ENCODE measurements around the gene HCAR2. TPM values are rescaled to one million over a fixed set of nuclear protein-coding genes. Genes with fewer than 3 reads are reported as not detected.
"Not testable (repeated sequence)": the region's sequence is repeated elsewhere in the genome, so short reads cannot be mapped to it uniquely, and the experiment has no call there.

Gene HCAR2
- polyA plus RNA-seq, result 10 to 100 TPM in 1 of 3 donors, 1 to 10 TPM in 2; 2.1 to 68.5 (median 7.1) TPM

DNA sequence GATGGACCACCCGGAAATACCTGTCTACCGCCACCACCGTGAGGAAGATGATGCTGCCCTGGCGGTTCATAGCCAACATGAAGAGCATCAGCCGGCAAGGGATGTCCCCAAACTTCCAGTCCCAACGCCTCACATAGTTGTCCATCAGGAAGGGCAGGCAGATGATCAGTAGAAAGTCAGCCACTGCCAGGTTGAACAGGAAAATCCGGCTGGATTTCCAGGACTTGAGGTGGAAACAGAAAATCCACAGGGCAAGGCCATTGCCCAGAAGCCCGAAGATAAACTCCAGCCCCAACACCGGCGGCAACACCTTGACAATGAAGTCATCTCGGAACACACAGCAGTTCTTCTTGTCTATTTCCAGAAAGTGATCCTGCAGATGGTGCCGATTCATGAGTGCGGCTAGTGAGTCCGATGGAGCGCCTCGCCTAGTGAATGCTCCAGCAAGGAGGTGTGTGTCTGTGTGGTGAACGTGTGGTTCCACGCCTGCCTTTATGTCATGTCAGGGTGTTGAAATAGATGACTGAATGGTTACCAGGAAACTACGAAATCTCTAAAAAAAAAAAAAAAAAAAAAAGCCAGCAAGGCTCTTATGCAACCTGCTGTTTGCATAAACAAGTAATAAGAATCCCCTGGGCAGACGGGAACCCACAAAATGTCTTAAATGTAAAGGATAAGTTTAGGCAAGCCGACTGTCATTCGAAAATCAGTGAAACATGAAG lies at the start of gene HCAR2:
TSS of gene HCAR2 (minus strand) at position 468 of the 722 bp plus-strand sequence. CDS start at position 394, 74 bp downstream.
- not testable (repeated sequence) for H3K27ac ChIP-seq (ENCODE audit: low read depth, low read length)
- WGBS, 3 donors, result 73 to 80% (median 77%) methylated on average over 22 of the region's 22 CpGs

GRCh38 chr12:122752464-122753318 lies 49.5 kb upstream of the HCAR2 start, which contains the start of gene DENR:
Gene DENR, plus strand, starts transcription at chr12:122752824. Its CDS starts 878 bp downstream, at chr12:122753702.
- 0 to 1% (median 0%) methylated on average over 68 to 73 of the region's 73 CpGs for WGBS, 3 donors

DNA sequence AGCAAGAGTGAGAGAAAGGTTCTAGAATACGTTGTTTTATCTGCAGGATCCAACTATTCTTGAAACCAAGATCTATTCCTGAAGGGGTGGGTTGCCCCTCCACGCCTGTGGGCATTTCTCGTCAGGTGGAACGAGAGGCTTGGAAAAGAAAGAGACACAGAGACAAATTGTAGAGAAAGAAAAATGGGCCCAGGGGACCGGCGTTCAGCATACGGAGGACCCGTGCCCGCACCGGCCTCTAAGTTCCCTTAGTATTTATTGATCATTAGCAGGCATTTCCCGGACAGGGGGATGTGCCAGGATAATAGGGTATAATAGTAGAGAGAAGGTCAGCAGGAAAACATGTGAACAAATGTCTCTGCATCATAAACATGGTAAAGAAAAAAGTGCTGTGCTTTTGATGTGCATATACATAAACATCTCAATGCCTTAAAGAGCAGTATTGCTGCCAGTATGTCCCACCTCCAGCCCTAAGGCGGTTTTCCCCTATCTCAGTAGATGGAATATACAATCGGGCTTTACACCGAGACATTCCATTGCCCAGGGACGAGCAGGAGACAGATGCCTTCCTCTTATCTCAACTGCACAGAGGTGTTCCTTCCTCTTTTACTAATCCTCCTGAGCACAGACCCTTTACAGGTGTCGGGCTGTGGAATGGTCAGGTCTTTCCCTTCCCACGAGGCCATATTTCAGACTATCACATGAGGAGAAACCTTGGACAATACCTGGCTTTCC lies 47.8 kb upstream of the HCAR2 start:
- WGBS, 3 donors, result 73 to 74% (median 74%) methylated on average over 17 of the region's 17 CpGs
- not testable (repeated sequence) for H3K27ac ChIP-seq (ENCODE audit: low read depth, low read length)

More at GRCh38 chr12:122752464-122753318, 49.5 kb upstream of the HCAR2 start, which contains the start of gene DENR:
- H3K27ac ChIP-seq (ENCODE audit: low read depth, low read length), result no peak within 1 kb of the TSS

GRCh38 chr12:122749569-122750332 lies 46.6 kb upstream of the HCAR2 start:
- H3K27ac ChIP-seq (ENCODE audit: low read depth, low read length), result no peak overlapping the region
- 72 to 77% (median 72%) methylated on average over 6 of the region's 6 CpGs for WGBS, 3 donors

- no peak overlapping the region for H3K27ac ChIP-seq (ENCODE audit: low read depth, low read length)
- 71 to 77% (median 77%) methylated on average over 9 of the region's 9 CpGs for WGBS, 3 donors
These were observed 44.3 kb upstream of the HCAR2 start for GRCh38 chr12:122747224-122748135.

DNA sequence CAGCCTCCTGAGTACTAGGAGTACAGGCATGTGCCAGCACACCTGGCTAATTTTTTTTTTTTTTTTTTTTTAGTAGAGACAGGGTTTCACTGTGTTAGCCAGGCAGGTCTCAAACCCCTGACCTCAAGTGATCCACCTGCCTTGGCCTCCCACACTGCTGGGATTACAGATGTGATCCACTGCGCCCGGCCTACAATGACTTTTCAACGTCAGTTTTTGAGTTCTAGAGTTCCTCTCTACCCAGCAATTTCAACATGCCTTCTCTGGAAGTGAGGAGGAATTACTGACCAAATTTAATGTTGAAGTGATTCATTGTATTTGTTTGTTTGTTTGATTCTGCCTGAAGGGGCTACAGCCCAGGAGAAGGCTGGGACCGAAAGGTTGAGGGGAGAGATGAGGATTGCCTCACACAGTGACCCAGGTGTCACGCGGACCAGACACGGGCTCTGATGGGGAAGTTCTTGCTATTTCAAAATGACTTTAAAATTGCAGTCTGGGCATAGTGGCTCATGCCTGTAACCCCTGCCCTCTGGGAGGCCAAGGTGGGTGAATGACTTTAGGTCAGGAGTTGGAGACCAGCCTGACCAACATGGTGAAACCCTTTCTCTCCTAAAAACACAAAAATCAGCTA lies 40.9 kb upstream of the HCAR2 start:
- WGBS, 3 donors, result 62 to 93% (median 68%) methylated on average over 7 of the region's 7 CpGs
- H3K27ac ChIP-seq (ENCODE audit: low read depth, low read length), result no peak overlapping the region

GRCh38 chr12:122740351-122740750 lies 37.2 kb upstream of the HCAR2 start:
- H3K27ac ChIP-seq (ENCODE audit: low read depth, low read length), result no peak overlapping the region
- WGBS, 3 donors, result 87 to 92% (median 89%) methylated on average over 7 of the region's 7 CpGs

GRCh38 chr12:122738571-122738970 lies 35.4 kb upstream of the HCAR2 start:
- WGBS, 3 donors, result 79 to 87% (median 79%) methylated on average over 7 of the region's 7 CpGs
- H3K27ac ChIP-seq (ENCODE audit: low read depth, low read length), result no peak overlapping the region

DNA sequence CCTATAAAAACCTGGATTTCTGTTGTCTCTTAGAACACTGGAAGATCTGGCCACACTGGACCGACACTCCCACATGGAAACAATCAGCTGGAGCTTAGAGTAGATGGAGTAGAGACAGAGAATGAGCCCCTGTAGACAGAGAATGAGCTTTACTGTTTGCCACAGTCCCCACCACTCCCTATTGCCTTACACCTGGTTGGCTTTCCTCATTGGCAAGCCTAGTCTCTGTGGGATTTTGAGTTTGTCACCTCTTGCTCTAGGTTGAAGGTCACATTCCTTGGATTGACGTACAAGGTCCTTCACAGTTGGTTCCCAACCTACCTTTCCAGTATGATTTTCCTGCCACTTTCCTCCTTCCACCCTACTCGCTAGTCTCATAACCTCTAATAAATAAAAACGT lies 29.5 kb upstream of the HCAR2 start:
- H3K27ac ChIP-seq (ENCODE audit: low read depth, low read length), result no peak overlapping the region
- 68 to 93% (median 89%) methylated on average over 4 of the region's 4 CpGs for WGBS, 3 donors

DNA sequence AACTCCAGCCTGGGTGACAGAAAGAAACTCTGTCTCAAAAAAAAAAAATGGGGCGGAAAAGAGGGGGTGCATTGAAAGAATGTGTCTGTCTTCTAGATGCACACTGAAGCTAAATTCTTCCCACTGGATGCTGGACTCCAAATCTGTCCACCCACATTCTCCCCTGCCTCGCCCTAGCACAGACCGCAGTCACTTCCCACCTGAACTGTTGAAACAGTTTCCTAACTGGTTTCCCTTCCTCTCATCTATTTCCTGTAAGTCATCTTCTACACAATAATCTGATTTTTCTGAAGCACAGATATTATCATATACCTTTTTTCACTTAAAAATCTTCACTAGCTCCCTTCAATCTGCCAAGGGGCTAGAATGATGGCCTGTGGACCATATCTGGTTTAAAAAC lies 29.0 kb upstream of the HCAR2 start:
- 66 to 90% (median 82%) methylated on average over 3 of the region's 3 CpGs for WGBS, 3 donors
- no peak overlapping the region for H3K27ac ChIP-seq (ENCODE audit: low read depth, low read length)

DNA sequence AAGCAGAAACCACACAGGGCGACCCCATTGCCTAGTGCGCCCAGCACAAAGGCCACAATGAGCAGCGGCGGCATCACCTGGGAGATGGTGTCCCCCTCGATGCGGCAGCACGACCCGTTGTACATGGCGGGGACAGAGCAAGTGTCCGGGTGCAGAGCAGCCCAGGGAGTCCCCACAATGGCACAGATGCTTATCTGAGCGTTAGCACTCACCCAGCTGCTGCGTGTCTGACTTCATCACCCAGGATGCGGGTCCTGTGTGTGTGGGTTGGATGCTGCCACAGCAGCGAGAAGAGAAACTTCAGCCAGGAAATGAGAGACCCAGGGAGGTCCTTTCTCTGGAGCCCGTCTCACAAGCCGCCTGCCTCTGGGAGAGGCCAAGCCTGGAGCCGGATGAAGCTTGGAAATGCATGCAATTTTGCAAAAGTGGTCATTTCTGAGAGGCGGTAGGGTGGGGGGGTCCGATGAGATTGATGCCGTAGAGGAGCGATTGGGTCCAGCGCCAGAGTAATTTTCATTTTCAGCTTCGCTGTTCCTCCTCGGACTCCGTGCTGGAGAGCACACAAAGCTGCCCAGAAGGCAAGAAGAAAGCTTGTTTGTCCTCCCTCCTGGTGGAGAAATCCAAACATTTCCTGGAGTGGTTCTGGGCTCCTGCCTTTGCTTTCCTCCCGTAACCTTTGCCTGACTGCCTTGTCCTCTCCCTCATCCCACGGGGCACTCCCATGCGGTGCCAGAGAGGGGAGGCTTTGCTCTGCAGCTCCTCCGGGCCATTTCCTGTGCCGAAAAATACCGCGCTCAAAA lies 27.3 kb upstream of the HCAR2 start, which contains the start of gene HCAR1:
TSS of gene HCAR1 (minus strand) at position 630 of the 800 bp plus-strand sequence. CDS start at position 125, 505 bp downstream.
- no peak within 1 kb of the TSS for H3K27ac ChIP-seq (ENCODE audit: low read depth, low read length)
- 39 to 60% (median 52%) methylated on average over 32 of the region's 32 CpGs for WGBS, 3 donors

DNA sequence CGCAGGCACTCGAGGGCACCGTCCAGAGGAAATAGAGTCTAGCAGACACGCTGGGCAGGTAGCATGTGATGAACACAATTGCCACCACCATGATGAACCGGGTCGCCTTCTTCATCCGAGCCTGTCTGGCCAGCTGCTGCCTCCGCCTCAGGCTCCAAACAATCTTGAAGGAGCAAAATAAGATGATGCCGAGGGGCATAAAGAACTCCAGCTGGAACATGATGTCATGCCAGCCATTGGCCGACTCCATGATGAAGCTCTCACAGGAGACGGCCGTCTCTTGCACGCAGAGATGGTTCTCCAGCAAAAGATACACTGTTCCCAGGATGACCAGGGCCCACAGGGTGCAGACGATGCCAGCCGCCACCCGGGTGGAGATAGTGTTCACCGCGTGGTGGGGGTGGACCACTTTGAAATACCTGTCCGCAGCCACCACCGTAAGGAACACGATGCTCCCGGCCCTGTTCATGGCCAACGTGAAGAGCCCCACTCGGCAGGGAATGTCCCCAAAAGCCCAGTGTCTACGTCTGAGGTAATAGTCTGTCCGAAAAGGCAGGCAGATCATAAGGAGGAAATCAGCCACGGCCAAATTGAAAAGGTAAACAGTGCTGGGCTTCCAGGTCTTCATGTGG lies 26.5 kb upstream of the HCAR2 start:
- WGBS, 3 donors, result 73 to 83% (median 82%) methylated on average over 27 of the region's 27 CpGs
- H3K27ac ChIP-seq (ENCODE audit: low read depth, low read length), result no peak overlapping the region

DNA sequence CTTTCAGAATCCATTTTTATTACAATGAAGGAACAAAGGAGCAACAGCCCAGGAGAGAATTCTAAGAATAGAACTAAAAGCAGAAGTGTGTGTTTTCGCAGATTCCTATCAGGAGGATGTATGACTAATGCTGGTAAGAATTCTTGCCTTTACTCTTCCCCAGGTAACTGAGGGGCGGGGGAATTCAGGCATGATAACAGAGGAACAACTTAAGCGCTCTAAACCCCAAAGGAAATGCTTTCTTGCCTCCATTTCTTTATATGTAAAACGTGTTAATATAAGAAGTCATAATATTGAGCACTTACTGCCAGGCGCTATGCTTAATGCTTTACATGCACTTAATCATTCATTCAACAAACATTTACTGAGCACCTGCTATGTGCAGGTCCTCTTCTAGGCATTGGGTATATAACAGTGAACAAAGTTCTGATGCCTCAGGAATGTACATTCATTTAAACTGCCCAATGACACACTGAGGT lies 23.0 kb upstream of the HCAR2 start:
- H3K27ac ChIP-seq (ENCODE audit: low read depth, low read length), result no peak overlapping the region
- WGBS, 3 donors, result 33 to 56% (median 43%) methylated on average over 5 of the region's 5 CpGs

GRCh38 chr12:122725452-122726079 lies 22.4 kb upstream of the HCAR2 start:
- WGBS, 3 donors, result 71 to 81% (median 71%) methylated on average over 6 of the region's 6 CpGs
- H3K27ac ChIP-seq (ENCODE audit: low read depth, low read length), result no peak overlapping the region

Measured in adipose tissue (tissue), 3 donors.